GM12872 (cell line): ENCODE measurements around the gene AP1S1.

Experiments used
- TF ChIP-seq, protein P1 (sequence below): IDR thresholded peaks from 3 replicates; pipeline ENCODE4 v1.5.1; 2011; ENCODE audit warnings: low read depth, mild to moderate bottlenecking, low read length, moderate library complexity; ENCODE audit not compliant: insufficient read depth

The AP1S1 gene

DNA sequence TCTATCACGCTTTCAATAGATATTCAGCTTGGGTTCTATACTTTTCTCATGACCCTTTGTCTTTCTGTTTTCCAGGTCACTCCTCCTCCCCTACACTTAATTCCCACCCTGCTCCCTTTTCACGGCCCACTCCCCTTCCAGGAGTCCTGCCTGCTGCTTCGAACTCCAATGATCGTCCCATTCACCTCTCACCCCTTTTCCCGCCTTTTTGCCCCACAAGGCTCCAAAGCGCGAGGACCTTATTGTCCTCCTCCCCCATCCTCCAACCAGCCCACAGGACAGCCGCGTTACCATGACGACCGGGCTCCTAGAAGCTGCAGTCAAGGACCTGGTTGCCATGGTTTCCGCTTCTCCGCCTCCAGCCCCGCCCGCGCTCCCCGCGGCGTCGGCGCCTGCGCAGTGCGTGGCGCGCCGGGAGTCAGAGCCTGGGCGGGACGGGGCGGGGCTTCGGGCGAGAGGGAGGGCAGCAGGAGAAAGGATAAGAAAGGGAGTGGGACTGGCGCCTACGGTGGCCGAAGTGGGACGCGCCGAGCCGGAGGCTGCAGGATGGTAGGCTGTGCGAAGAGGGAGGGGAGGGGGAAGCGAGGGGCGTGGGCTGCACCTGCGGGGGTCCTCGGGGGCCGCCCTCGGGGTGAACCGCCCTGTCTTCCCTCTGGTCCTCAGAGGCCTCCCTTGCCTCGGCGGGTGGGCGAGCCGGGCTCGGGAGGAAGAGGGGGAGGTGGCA is at the start of gene AP1S1:
AP1S1 (plus strand) TSS at position 508 of the 724 bp plus-strand sequence; CDS start at position 547, 39 bp downstream.
- TF ChIP-seq, protein P1, sequence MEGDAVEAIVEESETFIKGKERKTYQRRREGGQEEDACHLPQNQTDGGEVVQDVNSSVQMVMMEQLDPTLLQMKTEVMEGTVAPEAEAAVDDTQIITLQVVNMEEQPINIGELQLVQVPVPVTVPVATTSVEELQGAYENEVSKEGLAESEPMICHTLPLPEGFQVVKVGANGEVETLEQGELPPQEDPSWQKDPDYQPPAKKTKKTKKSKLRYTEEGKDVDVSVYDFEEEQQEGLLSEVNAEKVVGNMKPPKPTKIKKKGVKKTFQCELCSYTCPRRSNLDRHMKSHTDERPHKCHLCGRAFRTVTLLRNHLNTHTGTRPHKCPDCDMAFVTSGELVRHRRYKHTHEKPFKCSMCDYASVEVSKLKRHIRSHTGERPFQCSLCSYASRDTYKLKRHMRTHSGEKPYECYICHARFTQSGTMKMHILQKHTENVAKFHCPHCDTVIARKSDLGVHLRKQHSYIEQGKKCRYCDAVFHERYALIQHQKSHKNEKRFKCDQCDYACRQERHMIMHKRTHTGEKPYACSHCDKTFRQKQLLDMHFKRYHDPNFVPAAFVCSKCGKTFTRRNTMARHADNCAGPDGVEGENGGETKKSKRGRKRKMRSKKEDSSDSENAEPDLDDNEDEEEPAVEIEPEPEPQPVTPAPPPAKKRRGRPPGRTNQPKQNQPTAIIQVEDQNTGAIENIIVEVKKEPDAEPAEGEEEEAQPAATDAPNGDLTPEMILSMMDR, result no peak

DNA sequence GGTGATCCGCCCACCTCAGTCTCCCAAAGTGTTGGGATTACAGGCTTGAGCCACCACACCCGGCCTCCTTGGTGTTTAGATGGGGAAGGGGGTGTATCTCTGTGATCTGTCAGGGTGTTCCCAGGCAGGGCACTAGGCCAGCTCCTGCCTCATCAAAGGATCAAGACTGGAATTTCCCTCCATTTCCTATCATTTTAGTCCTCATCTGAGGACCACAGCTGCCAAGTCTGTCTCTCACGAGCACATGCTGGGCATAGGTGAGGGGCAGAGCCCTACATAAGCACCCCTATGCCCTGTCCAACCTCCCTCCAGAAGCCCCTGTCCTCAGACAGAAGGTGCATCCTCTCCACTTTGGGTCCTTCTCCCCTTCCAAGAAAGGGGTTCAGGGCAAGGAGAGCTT is 49.5 kb upstream of the AP1S1 start:
- TF ChIP-seq, protein P1, result no peak

DNA sequence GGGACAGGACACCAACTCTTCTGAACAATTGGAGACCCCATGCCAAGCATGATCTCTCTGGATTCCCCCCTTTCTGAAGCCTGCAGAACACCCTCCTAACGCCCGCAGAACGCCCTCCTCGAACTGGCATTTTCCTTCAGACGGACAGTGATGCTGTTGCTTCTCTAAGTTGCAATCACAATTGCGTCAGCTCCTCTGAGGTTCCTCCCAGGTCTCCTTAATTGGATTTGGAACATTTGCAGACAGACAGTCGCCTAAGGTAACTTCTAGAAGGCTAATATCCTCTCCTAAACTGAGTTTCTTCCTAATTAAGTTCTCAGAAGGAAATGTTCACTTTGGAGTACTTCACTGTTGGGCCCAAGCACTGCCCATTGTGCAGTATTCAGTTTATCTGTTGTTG is 47.9 kb upstream of the AP1S1 start:
- TF ChIP-seq, protein P1, result no peak

DNA sequence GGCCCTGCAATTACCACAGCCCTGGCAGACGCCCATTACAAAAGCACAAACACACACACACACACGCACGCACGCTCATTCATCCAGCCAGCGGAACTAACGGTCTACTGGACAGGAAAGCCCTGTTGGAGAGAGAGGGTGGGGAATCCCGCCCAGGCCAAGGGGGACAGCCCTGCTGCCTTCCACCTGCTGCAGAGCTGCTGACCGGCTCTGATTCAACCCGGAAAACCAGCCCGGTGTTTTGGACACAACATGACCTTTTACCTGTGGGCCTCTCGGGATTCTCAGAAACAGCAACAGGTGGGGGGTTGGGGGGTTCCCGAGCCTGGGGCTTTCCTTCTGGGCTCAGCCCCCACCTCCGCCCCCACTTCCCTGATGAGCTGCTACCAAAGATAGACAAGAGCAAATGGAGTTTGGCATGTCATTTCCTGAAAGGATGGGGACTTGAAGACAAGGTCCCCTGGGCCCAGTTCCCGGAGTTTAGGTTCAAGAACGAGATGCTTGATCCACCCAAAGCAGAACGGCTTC is 45.9 kb upstream of the AP1S1 start:
- TF ChIP-seq, protein P1, result no peak

DNA sequence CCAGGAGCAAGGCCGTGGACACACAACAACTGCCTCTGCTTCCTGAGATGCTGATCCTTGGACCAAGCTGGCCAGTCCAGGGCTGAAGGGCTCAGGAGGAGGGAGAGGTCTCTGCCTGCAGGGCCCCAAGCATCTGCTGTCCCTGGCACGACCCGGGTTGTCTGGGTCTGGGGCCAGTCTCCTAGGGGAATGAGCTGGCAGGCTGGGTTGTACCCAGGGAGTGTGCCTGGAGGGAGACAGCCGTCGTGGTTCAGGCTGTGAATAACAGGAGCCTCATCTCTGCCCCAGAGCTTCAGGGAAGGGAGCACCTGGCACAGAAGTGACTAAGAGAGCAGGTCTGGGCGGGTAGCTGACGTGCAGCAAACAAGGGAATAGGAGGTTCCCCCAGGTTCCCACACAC is 45.3 kb upstream of the AP1S1 start:
- TF ChIP-seq, protein P1, result no peak

DNA sequence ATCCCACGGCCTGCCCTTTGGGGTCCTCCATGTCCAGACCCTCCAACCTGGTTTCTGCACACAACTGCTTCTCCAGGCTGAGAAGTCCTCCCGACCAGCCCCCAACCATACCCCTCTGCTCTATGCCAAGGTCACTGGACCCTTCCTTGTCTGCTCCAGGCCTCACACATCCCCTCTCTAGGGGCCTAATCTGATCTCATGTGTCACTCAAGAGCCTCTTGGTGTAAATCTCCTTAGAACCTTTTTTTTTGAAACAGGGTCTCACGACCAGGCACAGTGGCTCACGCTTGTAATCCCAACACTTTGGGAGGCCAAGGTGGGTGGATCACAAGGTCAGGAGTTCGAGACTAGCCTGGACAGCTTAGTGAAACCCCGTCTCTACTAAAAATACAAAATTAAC is 44.9 kb upstream of the AP1S1 start:
- TF ChIP-seq, protein P1, result no peak

DNA sequence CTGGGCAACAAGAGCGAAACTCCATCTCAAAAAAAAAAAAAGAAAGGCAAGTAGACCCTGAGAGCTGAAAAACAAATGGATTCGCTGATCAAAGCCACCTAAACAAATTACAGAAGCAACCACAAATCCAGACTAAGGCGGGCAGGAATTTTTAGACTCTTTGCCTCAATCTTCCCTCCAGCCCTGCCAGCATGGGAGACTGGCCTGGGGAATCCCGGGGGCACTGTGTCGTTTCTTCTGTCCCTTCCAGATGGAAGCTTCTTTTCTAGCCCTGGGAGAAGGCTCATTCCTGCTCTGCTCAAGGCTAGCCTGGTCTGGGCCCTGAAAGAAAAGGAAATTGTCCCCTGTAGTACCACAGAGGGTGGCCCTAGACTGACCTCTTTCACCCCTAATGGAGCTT is 43.0 kb upstream of the AP1S1 start:
- TF ChIP-seq, protein P1, result no peak
